ENCODE results near the gene TAAR8.

Gene TAAR8

GRCh38 chr6:132570221-132570777, 17.8 kb downstream of the TAAR8 start, which contains the start of gene TAAR6:
TAAR6 (plus strand) TSS chr6:132570322; CDS start chr6:132570322, 0 bp downstream.
- TF ChIP-seq CTCF (IDR thresholded peaks at IDR 0.05), result no peak
- Mint-ChIP-seq H3K9me3 (no peaks in the 10 kb centered on the region), H3K27me3 (ENCODE audit: low read depth, poor library complexity) (no peaks in the 10 kb centered on the region), H3K4me3 (no peak within 1 kb of the TSS), H3K4me1 (no peaks in the 10 kb centered on the region), H3K36me3 (ENCODE audit: low read depth) (no peaks in the 10 kb centered on the region), H3K27ac (no peak within 1 kb of the TSS)
- no peak for DNase-seq

DNA sequence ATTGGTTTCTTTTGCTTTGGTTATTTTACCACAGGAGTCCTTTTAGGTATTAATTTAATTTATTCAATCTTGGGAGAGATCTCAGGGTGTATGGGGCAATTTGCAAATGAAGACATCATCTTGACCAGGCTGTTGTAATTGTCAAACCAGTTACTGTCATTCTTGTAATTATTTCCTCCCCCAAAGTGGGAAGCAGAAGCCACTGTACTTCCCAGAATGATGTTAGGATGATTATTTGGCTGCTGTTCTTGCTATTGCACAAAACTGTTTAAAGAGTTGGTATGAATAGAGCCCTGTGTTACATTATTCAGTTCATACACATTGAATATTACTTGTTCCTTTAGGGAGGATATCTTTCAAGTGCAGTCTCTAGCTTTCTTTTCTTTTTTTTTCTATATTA, 19.3 kb downstream of the TAAR8 start:
- no peak overlapping the region for H3K4me3 Mint-ChIP-seq
- H3K27me3 Mint-ChIP-seq (ENCODE audit: low read depth, poor library complexity), result no peaks in the 10 kb centered on the region
- H3K27ac Mint-ChIP-seq, result no peak overlapping the region
- H3K4me1 Mint-ChIP-seq, result no peaks in the 10 kb centered on the region
- peaks cover 4% of the 10 kb centered on the region for H3K9me3 Mint-ChIP-seq
- TF ChIP-seq CTCF (IDR thresholded peaks at IDR 0.05), result no peak
- DNase-seq, result no peak
- H3K36me3 Mint-ChIP-seq (ENCODE audit: low read depth), result no peaks in the 10 kb centered on the region

DNA sequence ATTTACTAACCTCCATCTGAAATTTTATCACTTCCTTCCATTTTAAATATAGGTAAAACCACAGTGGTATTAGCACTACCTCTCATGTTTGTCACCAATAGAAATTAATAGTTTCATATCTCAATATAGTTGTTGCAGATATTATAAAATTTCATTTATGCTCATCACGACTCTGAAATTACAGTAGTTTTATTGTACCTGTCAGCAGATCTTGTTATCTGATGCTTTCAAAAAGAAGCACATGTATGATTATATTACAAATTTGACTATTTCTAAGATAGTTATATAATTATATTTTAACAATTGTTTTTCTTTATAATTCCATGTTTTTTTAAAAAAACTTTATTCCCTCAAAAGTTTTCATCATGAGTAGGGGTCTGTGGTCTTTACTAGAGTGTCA, 32.2 kb downstream of the TAAR8 start:
- DNase-seq, result no peak

GRCh38 chr6:132587424-132587823, 35.0 kb downstream of the TAAR8 start:
- no peak for DNase-seq
- H3K36me3 Mint-ChIP-seq (ENCODE audit: low read depth), result no peaks in the 10 kb centered on the region
- TF ChIP-seq CTCF (IDR thresholded peaks at IDR 0.05), result no peak
- H3K9me3 Mint-ChIP-seq, result no peaks in the 10 kb centered on the region
- peaks cover 7% of the 10 kb centered on the region for H3K27me3 Mint-ChIP-seq (ENCODE audit: low read depth, poor library complexity)
- H3K4me3 Mint-ChIP-seq, result no peak overlapping the region
- H3K4me1 Mint-ChIP-seq, result no peaks in the 10 kb centered on the region
- H3K27ac Mint-ChIP-seq, result no peak overlapping the region

More for the DNA sequence above, 32.2 kb downstream of the TAAR8 start:
- H3K27me3 Mint-ChIP-seq (ENCODE audit: low read depth, poor library complexity), result peaks cover 7% of the 10 kb centered on the region
- no peaks in the 10 kb centered on the region for H3K36me3 Mint-ChIP-seq (ENCODE audit: low read depth)
- H3K9me3 Mint-ChIP-seq, result no peaks in the 10 kb centered on the region
- TF ChIP-seq CTCF (IDR thresholded peaks at IDR 0.05), result no peak
- no peak overlapping the region for H3K27ac Mint-ChIP-seq
- H3K4me3 Mint-ChIP-seq, result no peak overlapping the region
- H3K4me1 Mint-ChIP-seq, result no peaks in the 10 kb centered on the region

GRCh38 chr6:132589454-132589853, 37.0 kb downstream of the TAAR8 start, which contains the start of gene TAAR5:
TAAR5 (minus strand) TSS chr6:132589741; CDS start chr6:132589686, 55 bp downstream.
- Mint-ChIP-seq H3K9me3 (no peaks in the 10 kb centered on the region), H3K27me3 (ENCODE audit: low read depth, poor library complexity) (peaks cover 7% of the 10 kb centered on the region), H3K27ac (no peak within 1 kb of the TSS), H3K4me3 (no peak within 1 kb of the TSS), H3K36me3 (ENCODE audit: low read depth) (no peaks in the 10 kb centered on the region), H3K4me1 (no peaks in the 10 kb centered on the region)
- DNase-seq, result no peak
- no peak for TF ChIP-seq CTCF (IDR thresholded peaks at IDR 0.05)

GRCh38 chr6:132590362-132590761, 37.9 kb downstream of the TAAR8 start:
- Mint-ChIP-seq H3K36me3 (ENCODE audit: low read depth) (no peaks in the 10 kb centered on the region), H3K4me3 (no peak overlapping the region), H3K27ac (no peak overlapping the region), H3K4me1 (no peaks in the 10 kb centered on the region), H3K9me3 (no peaks in the 10 kb centered on the region), H3K27me3 (ENCODE audit: low read depth, poor library complexity) (peaks cover 7% of the 10 kb centered on the region)
- TF ChIP-seq CTCF (IDR thresholded peaks at IDR 0.05), result no peak
- DNase-seq, result no peak
